Activated naive CD8-positive, alpha-beta T cell (primary cell): ENCODE results near the gene GAK.

ENCODE experiments used
- H3K27ac Mint-ChIP-seq: one replicate; pipeline ENCODE4 v1.8.0; 2021; ENCODE audit warnings: mixed read lengths
- H3K27me3 Mint-ChIP-seq: one replicate; pipeline ENCODE4 v1.8.0; 2021; ENCODE audit warnings: mixed read lengths
- H3K36me3 Mint-ChIP-seq: one replicate; pipeline ENCODE4 v1.8.0; 2021; ENCODE audit warnings: mixed read lengths
- H3K4me1 Mint-ChIP-seq: one replicate; pipeline ENCODE4 v1.8.0; 2021; ENCODE audit warnings: low read depth, mixed read lengths
- H3K4me3 Mint-ChIP-seq: one replicate; pipeline ENCODE4 v1.8.0; 2021; ENCODE audit warnings: mild to moderate bottlenecking, mixed read lengths
- H3K9me3 Mint-ChIP-seq: one replicate; pipeline ENCODE4 v1.8.0; 2021; ENCODE audit warnings: low read depth, mixed read lengths

The GAK gene

DNA sequence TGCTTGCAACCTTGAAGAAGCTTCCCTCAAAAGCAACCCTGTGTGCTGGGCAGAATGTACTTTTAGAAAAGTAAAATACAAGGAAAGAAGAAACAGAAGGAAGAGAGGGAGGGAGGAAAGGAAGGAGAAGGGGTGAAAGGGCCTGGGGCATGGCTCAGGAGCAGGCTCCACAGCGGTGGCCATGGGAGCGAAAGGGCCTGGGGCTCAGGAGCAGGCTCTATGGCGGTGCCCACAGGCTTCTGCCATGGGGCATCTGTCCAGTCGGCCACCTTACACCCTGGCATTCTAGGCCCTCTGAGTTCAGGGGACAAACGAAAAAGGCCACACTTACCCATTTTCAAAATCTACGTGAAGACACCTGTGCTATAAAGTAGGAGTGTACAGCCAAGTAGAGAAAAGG, 31.4 kb downstream of the GAK start:
- Mint-ChIP-seq H3K36me3 (no peaks in the 10 kb centered on the region), H3K4me1 (peaks cover 2% of the 10 kb centered on the region), H3K27me3 (no peaks in the 10 kb centered on the region), H3K9me3 (no peaks in the 10 kb centered on the region), H3K27ac (no peak overlapping the region), H3K4me3 (no peak overlapping the region)

DNA sequence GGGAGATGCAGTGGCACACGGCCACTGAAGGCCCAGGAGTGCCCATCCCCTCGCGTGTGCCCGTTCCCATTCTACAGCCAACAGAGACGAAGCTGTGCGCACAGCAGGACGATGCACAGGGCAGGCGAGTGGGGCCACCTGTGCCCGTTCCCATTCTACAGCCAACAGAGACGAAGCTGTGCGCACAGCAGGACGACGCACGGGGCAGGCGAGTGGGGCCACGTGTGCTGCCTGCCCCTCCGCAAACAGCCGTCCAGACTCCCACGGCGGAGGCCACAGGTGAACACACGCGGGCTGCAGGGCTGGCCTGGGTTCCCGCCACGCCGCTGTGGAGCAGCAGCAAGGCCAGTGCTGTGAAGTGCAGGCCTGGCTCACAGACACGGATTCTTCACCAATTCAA, 32.0 kb downstream of the GAK start:
- no peaks in the 10 kb centered on the region for H3K36me3 Mint-ChIP-seq
- H3K4me1 Mint-ChIP-seq = peaks cover 2% of the 10 kb centered on the region
- no peak overlapping the region for H3K27ac Mint-ChIP-seq
- H3K27me3 Mint-ChIP-seq = no peaks in the 10 kb centered on the region
- H3K4me3 Mint-ChIP-seq = no peak overlapping the region
- no peaks in the 10 kb centered on the region for H3K9me3 Mint-ChIP-seq

DNA sequence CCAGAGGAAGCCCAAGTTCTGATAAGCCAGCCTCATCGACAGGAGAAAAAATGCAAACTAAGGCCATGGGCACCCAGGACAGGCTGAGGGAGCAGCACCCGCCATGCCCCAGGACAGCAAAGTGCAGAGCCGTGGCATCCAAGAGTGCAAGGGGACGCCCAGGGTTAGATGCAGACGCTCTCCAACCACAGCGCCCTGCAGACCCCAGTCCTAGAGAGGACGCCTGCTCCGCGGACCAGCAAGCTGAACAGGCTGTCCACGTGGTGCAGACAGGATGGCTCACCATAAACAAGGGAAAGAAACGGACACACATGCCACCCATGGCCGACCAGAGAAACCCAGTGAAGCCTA, 32.6 kb downstream of the GAK start:
- Mint-ChIP-seq H3K27ac (no peak overlapping the region), H3K4me3 (no peak overlapping the region), H3K36me3 (no peaks in the 10 kb centered on the region), H3K9me3 (no peaks in the 10 kb centered on the region), H3K27me3 (no peaks in the 10 kb centered on the region), H3K4me1 (peaks cover 2% of the 10 kb centered on the region)

DNA sequence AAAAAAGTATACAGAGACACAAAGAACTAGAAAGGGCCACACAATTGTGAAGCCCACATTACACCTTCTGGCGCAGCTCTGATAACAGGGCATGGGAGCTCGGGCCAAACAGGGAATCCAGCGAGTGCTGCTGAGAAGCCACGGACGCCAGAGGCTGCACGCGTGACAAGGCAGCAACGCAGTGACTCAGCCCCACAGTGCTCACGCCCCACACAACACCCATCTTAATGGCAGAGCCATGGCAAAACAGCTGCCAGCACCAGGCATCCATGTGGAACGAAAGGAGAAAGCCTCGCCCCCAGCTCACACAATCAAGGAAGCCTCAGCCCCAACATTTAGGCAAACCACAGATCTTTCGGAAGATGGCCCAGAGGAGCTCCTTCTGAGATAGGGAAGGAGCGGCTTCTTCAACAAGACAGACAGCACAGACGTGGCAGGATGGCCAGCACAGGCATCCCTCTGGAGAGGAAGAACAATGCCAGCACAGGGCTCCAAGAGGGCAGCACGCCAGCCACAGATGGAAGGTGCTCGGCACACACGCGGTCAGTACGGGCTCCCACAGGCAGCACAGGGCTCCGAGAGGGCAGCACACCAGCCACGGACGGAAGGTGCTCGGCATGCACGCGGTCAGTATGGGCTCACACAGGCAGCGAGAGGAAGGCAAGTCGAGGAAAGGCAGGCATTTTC, 33.1 kb downstream of the GAK start:
- Mint-ChIP-seq H3K9me3 (no peaks in the 10 kb centered on the region), H3K4me3 (no peak overlapping the region), H3K4me1 (peaks cover 2% of the 10 kb centered on the region), H3K36me3 (no peaks in the 10 kb centered on the region), H3K27ac (no peak overlapping the region), H3K27me3 (no peaks in the 10 kb centered on the region)

DNA sequence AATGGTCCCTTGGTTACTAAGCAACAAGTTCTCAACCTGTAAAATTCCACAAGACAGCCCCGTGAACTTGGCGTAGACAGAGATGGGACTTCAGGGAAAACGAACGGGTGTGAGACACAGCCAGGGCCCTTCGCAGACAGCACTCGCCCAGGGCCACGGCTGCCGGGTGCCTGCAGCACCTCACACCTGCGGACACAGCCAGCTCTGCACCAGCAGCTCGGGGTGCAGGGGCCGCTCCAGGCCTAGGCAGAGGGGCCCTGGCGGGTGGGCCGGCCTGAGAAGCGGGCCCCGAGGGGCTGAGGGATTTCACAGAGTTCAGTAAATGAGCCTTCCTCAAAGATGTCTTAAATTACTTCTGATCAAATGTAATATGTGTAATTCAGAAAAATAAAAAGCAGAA, 34.0 kb downstream of the GAK start:
- Mint-ChIP-seq H3K27ac (no peak overlapping the region), H3K9me3 (no peaks in the 10 kb centered on the region), H3K36me3 (no peaks in the 10 kb centered on the region), H3K4me1 (peaks cover 2% of the 10 kb centered on the region), H3K27me3 (no peaks in the 10 kb centered on the region), H3K4me3 (no peak overlapping the region)

DNA sequence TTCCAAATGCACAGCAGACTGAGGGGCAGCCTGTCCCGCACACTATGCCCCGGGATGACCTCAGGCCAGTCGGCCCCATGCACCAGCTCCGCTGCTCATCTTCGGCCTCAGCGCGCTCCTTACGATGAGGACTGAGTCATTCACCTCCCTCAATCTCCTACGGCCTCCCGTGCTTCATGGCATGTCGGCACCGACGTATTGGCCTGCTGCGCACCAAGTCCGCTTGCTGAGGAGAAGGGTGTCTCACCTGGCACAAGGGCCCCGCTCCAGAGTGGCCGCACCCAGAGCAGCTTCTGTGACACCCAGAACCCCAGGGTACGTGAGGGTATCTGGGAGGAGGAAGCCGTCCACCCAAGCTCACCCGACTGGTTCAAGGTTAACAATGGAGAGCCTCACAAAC, 35.5 kb downstream of the GAK start:
- H3K36me3 Mint-ChIP-seq = no peaks in the 10 kb centered on the region
- no peaks in the 10 kb centered on the region for H3K4me1 Mint-ChIP-seq
- no peaks in the 10 kb centered on the region for H3K9me3 Mint-ChIP-seq
- no peaks in the 10 kb centered on the region for H3K27me3 Mint-ChIP-seq
- H3K27ac Mint-ChIP-seq = no peak overlapping the region
- H3K4me3 Mint-ChIP-seq = no peak overlapping the region

DNA sequence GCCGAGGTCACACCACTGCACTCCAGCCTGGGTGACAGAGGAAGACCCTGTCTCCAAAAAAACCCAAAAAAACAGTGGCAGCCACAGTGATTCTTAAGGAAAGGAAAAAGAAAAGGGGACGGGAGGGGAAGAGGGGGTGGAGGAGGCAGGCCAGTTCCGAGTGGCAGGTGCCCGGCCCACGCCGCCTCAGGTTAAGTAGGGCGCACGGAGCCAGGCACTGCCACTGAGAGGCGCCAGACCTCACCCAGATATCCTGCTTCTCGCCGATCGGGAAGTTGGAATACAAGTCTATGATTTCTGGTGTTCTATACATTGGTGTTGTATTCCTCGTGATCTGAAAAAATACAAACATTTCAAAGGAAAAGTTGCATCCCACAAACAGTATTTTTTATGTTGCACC, 35.9 kb downstream of the GAK start:
- H3K27me3 Mint-ChIP-seq = no peaks in the 10 kb centered on the region
- H3K27ac Mint-ChIP-seq = no peak overlapping the region
- no peaks in the 10 kb centered on the region for H3K9me3 Mint-ChIP-seq
- H3K4me3 Mint-ChIP-seq = no peak overlapping the region
- no peaks in the 10 kb centered on the region for H3K4me1 Mint-ChIP-seq
- no peaks in the 10 kb centered on the region for H3K36me3 Mint-ChIP-seq

DNA sequence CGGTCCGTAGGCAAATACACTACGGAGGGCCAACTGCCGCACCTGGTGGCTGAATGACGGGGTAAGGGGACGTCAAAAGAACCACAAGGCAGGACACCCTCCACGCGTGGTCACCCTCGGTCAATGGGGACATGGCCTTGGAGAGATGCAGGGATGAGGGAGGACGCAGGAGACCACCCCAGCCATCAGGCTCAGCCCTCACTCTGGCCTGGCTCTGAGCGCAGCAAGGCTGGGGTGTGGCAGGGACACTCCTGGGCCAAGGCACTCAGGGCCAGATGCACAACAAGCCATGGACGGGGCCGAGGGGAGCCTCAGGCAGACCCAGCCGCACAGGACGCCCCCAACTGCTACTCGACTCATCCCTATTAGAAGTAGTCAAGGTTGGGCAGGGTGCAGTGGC, 36.5 kb downstream of the GAK start:
- H3K27ac Mint-ChIP-seq = no peak overlapping the region
- no peak overlapping the region for H3K4me3 Mint-ChIP-seq
- H3K4me1 Mint-ChIP-seq = no peaks in the 10 kb centered on the region
- no peaks in the 10 kb centered on the region for H3K9me3 Mint-ChIP-seq
- no peaks in the 10 kb centered on the region for H3K36me3 Mint-ChIP-seq
- H3K27me3 Mint-ChIP-seq = no peaks in the 10 kb centered on the region

DNA sequence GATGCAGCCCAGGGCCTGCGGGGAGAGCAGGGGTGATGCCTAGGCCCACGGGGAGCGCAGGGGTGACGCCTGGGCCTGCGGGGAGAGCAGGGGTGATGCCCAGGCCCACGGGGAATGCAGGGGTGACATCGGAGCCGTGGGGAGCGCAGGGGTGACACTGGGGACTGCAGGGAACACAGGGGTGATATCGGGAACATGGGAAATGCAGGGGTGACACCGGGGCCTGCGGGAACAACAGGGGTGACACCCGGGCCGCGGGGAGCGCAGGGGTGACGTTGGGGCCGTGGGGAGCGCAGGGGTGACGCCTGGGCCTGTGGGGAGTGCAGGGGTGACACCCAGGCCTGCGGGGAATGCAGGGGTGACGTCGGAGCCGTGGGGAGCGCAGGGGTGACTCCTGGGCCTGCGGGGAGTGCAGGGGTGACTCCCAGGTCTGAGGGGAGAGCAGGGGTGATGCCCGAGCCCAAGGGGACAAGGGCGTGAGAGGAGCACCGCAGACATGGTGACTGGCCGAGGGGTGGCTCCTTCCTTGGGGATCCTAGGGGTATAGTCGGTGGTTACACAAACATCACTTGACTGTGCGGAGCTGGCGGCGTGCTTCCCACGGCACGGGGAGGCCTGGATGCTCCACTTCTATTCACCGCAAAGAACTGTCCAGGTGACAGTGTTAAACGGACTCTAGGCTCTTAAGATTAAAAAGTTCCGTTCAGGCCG, 38.0 kb downstream of the GAK start:
- Mint-ChIP-seq H3K36me3 (no peaks in the 10 kb centered on the region), H3K9me3 (no peaks in the 10 kb centered on the region), H3K27me3 (no peaks in the 10 kb centered on the region), H3K4me1 (no peaks in the 10 kb centered on the region), H3K27ac (no peak overlapping the region), H3K4me3 (no peak overlapping the region)

DNA sequence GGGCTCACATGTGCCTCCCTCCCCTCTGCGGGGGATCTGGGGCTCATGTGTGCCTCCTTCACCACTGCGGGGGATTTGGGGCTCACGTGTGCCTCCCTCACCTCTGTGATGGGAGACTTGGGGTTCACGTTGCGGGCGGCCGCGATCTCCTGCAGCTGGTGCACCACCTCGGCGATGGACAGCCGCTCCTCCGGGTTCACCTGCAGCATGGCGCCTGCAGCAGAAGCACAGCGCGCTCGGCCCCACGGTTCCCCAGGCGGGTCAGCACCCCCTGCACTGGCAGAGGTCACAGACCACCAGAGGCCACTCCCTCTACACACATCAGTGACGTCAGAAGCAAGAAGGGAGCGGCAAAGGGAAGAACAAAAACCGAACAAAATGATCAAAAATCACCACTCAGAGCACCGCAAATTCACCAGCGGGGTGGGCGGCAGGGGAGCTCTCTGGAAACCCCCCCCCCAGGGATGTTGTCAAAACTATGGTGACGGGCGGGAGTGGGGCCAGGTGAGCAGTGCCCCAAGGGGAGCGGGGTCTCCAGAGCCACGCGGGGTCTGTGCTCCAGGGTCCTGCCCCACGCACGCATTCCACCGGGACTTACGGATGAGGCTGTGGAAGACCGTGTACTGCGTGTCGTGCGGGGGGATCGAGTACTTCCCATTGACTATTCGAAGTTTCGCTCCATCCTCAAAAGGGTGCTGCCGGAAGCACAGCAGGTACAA, 38.7 kb downstream of the GAK start:
- Mint-ChIP-seq H3K4me1 (no peaks in the 10 kb centered on the region), H3K9me3 (no peaks in the 10 kb centered on the region), H3K27me3 (no peaks in the 10 kb centered on the region), H3K36me3 (no peaks in the 10 kb centered on the region), H3K27ac (no peak overlapping the region), H3K4me3 (no peak overlapping the region)

DNA sequence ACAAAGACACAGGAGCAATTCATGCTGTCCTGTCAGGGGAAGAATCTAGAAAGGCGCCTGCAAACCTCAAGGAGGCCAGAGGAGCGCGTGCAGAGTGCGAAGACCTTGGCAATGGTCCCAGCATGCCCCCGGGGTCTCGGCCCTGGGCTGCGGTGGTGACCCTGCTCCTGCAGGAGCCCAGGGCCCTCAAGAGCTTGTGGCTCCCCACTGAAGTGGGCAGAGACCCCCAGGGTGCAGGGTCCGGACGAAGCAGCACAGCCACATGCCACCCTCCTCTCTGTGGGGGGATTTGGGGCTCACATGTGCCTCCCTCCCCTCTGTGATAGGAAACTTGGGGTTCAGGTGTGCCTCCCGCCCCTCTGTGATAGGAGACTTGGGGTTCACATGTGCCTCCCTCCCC, 39.3 kb downstream of the GAK start:
- Mint-ChIP-seq H3K36me3 (peaks cover 1% of the 10 kb centered on the region), H3K27ac (no peak overlapping the region), H3K27me3 (no peaks in the 10 kb centered on the region), H3K4me1 (no peaks in the 10 kb centered on the region), H3K9me3 (no peaks in the 10 kb centered on the region), H3K4me3 (no peak overlapping the region)

DNA sequence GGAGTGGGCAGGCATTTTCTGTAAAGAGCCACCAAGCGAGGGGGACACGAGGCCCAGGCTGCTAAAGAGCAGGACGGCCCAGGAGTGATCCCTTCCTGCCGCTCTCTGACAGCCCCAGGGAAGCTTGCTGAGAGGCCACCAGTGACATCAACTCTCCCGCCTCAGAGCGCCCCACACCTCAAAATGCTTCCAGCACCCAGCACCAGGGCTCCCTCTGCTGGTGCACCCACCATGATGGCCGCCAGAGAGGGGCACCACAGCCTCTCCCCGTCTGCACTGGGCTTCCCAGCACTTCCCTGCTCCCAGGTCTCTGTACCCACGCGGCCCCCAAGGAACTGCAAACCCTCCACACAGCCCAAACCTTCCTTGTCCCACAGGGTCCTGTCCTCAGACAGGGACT, 40.4 kb downstream of the GAK start:
- H3K27me3 Mint-ChIP-seq = no peaks in the 10 kb centered on the region
- no peak overlapping the region for H3K4me3 Mint-ChIP-seq
- H3K4me1 Mint-ChIP-seq = no peaks in the 10 kb centered on the region
- no peak overlapping the region for H3K27ac Mint-ChIP-seq
- H3K9me3 Mint-ChIP-seq = no peaks in the 10 kb centered on the region
- H3K36me3 Mint-ChIP-seq = peaks cover 5% of the 10 kb centered on the region

DNA sequence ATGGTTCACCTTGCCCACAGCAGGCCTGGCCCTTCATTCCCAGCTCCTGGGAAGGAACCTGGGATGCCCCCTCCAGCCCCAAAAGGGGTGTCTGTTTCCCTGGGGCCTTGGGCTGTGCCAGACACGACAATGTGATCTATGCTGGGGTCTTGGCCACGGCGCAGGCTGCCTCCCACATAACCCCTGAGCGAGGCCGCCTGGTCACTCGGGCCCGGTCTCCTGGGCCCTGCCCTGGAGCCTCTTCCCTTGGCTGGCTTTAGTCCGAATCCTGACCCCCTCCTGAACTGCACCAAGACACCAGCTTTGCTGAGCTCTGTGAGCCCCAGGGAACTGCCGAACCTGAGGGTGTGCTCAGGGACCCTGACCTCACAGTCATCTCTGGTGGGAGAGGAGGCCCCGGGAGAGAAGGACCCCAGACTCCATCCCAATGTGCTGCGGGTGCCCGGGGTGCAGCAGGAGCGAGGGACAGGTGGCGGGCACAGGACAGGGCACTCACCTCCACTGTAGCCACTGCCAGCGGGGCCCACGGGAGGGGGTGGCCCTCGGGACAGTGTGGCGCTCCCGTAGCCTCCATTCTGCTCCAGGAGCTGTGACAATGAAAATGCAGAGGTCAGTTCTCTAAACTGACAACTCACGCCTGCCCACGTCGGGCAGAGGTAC, 42.0 kb downstream of the GAK start:
- no peak overlapping the region for H3K4me3 Mint-ChIP-seq
- H3K27me3 Mint-ChIP-seq = no peaks in the 10 kb centered on the region
- no peak overlapping the region for H3K27ac Mint-ChIP-seq
- H3K36me3 Mint-ChIP-seq = peaks cover 5% of the 10 kb centered on the region
- no peaks in the 10 kb centered on the region for H3K4me1 Mint-ChIP-seq
- no peaks in the 10 kb centered on the region for H3K9me3 Mint-ChIP-seq

DNA sequence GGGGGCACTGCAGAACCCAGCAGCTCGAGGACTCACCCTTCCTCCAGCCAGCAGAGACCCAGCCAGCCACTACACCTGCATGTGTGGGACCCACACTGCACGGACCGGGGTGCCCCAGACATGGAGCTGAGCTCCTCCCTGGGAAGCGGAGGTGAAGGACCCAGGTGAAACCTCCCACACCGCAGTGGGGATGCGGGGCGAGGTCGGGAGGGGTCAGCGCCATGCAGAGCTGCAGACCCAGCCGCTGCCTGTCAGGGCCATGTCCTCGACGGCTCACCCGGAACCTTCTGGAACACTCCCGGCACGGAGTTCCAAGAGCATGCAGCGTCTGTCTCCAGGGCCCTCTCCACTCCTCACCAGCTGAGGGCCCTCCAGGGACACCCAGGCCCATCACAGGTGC, 42.6 kb downstream of the GAK start:
- Mint-ChIP-seq H3K36me3 (peaks cover 5% of the 10 kb centered on the region), H3K9me3 (no peaks in the 10 kb centered on the region), H3K27ac (no peak overlapping the region), H3K4me1 (no peaks in the 10 kb centered on the region), H3K27me3 (no peaks in the 10 kb centered on the region), H3K4me3 (no peak overlapping the region)

DNA sequence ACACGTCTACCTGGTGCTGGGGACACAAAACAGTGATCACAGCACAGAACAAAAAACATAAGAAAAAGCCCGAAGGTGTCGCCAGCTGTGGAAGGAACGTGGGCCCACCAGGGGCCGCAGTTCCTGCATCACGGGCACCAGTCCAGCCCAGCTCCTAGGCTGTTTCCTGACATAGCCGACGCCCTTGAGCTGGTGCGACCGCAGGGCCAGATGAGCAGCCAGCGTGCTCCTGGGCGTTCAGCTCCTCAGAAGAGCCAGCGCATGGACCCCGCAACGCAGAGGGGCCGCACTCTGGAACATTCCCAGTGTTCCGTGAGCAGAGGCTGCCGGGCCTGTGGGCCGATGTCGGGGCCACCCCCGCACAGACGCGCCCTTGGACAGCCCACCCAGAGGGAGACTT, 44.1 kb downstream of the GAK start:
- Mint-ChIP-seq H3K27ac (no peak overlapping the region), H3K36me3 (peaks cover 5% of the 10 kb centered on the region), H3K9me3 (no peaks in the 10 kb centered on the region), H3K4me1 (no peaks in the 10 kb centered on the region), H3K27me3 (no peaks in the 10 kb centered on the region), H3K4me3 (no peak overlapping the region)
